Measurements from ENCODE around the gene ZNF473. TPM values are rescaled to one million over a fixed set of nuclear protein-coding genes. Genes with fewer than 3 reads are reported as not detected.
A peak's percentile ranks its signal among the peaks of the same experiment; 100 is the strongest.

ZNF473 gene
- total and polyA plus RNA-seq, 2 donors (not counting 3 experiments of a cell fraction or from before 2014, with no cell fraction given), result 3.8 to 8.7 TPM

GRCh38 chr19:50024719-50025021 is 1.1 kb upstream of the ZNF473 start:
- peak overlapping the region; percentile 64 for H3K4me2 ChIP-seq (ENCODE audit: insufficient read depth, low read length)
- BruUV-seq (replicated peaks), result TSS peak; percentile 78
- TF ChIP-seq EZH2 (IDR thresholded peaks at IDR 0.05; ENCODE audit: borderline replicate concordance, low read depth, low read length, severe bottlenecking) (no peak), POLR2AphosphoS5 (IDR thresholded peaks at IDR 0.05; ENCODE audit: insufficient read depth, low read depth, low read length) (no peak)
- H3K4me1 ChIP-seq (ENCODE audit: control insufficient read depth, extremely low read depth, insufficient read depth, low read length), result peaks cover 7% of the 10 kb centered on the region
- no peaks in the 10 kb centered on the region for H4K20me1 ChIP-seq (replicated peaks; ENCODE audit: control insufficient read depth, extremely low read depth, insufficient read depth, low read length)
- no peak for FAIRE-seq
- H3K9ac ChIP-seq (replicated peaks; ENCODE audit: extremely low read depth, insufficient read depth, low read length), result peak overlapping the region; percentile 83
- no peaks in the 10 kb centered on the region for H3K27me3 ChIP-seq (ENCODE audit: control insufficient read depth in 2 of 2, insufficient read depth in 2 of 2, low read length in 2 of 2)
- H3K9me3 ChIP-seq (replicated peaks; ENCODE audit: control insufficient read depth, insufficient read depth, low read length), result no peaks in the 10 kb centered on the region
- dilution Hi-C loops (cut with MboI; ENCODE audit: extremely low pct_ligation_motif_present, low sequenced_read_pairs), result no loop called here
- peak overlapping the region; percentile 60 to 82 (median 82) for H3K4me3 ChIP-seq (replicated peaks in 1 of 3; ENCODE audit: insufficient read depth in 1 of 3, low read depth in 1 of 3, low read length in 3 of 3)
- no peak for DNase-seq (ENCODE audit: low read depth, low spot score)
- H3K79me2 ChIP-seq (ENCODE audit: control insufficient read depth, insufficient read depth, low read length), result peaks cover 36% of the 10 kb centered on the region
- intact Hi-C loops (cut with micrococcal nuclease), result loop anchor here (1.0 kb wide), 2 partner anchors 37 to 148 kb away; no protein-coding TSS in a partner anchor
- H3K9me1 ChIP-seq (replicated peaks; ENCODE audit: control insufficient read depth, extremely low read depth, insufficient read depth, low read length), result no peaks in the 10 kb centered on the region
- CTCF ChIA-PET, result interaction anchor here (1.5 kb wide), 1 partner anchor 21 kb away, joined by 4 read pairs; no protein-coding TSS in a partner anchor
- H3K27ac ChIP-seq (ENCODE audit: insufficient read depth, low read depth, low read length), result peak overlapping the region; percentile 65
- no peaks in the 10 kb centered on the region for H3K36me3 ChIP-seq (ENCODE audit: control insufficient read depth in 2 of 2, extremely low read depth in 1 of 2, insufficient read depth in 2 of 2, low read length in 2 of 2)
- H2AFZ ChIP-seq (ENCODE audit: low read depth, low read length), result peak overlapping the region; percentile 84
- POLR2A ChIA-PET, result no interaction called here

GRCh38 chr19:50025022-50025793 is 597 bp upstream of the ZNF473 start, which contains the start of gene VRK3:
Gene VRK3 (minus strand): TSS chr19:50025372. CDS start chr19:50016162, 9,210 bp downstream.
- Histone ChIP-seq H3K4me1 (ENCODE audit: control insufficient read depth, extremely low read depth, insufficient read depth, low read length) (peaks cover 7% of the 10 kb centered on the region), H2AFZ (ENCODE audit: low read depth, low read length) (peak within 1 kb of the TSS; percentile 97), H3K27ac (ENCODE audit: insufficient read depth, low read depth, low read length) (peak within 1 kb of the TSS; percentile 92), H3K9ac (replicated peaks; ENCODE audit: extremely low read depth, insufficient read depth, low read length) (peak within 1 kb of the TSS; percentile 85), H3K9me1 (replicated peaks; ENCODE audit: control insufficient read depth, extremely low read depth, insufficient read depth, low read length) (no peaks in the 10 kb centered on the region), H3K27me3 (ENCODE audit: control insufficient read depth in 2 of 2, insufficient read depth in 2 of 2, low read length in 2 of 2) (no peaks in the 10 kb centered on the region), H3K9me3 (replicated peaks; ENCODE audit: control insufficient read depth, insufficient read depth, low read length) (no peaks in the 10 kb centered on the region), H4K20me1 (replicated peaks; ENCODE audit: control insufficient read depth, extremely low read depth, insufficient read depth, low read length) (no peaks in the 10 kb centered on the region), H3K4me3 (replicated peaks in 1 of 3; ENCODE audit: insufficient read depth in 1 of 3, low read depth in 1 of 3, low read length in 3 of 3) (peak within 1 kb of the TSS; percentile 60 to 82 (median 82)), H3K79me2 (ENCODE audit: control insufficient read depth, insufficient read depth, low read length) (peaks cover 36% of the 10 kb centered on the region), H3K4me2 (ENCODE audit: insufficient read depth, low read length) (peak within 1 kb of the TSS; percentile 64), H3K36me3 (ENCODE audit: control insufficient read depth in 2 of 2, extremely low read depth in 1 of 2, insufficient read depth in 2 of 2, low read length in 2 of 2) (no peaks in the 10 kb centered on the region)
- FAIRE-seq, result peak; percentile 100
- TF ChIP-seq POLR2A (IDR thresholded peaks at IDR 0.05; ENCODE audit: low read depth, low read length) (peak; percentile 88), GATA2 (IDR thresholded peaks at IDR 0.05; ENCODE audit: insufficient read depth, insufficient read length, low read depth, low read length) (no peak), POLR2AphosphoS5 (IDR thresholded peaks at IDR 0.05; ENCODE audit: insufficient read depth, low read depth, low read length) (peak; percentile 78), MAX (IDR thresholded peaks at IDR 0.05; ENCODE audit: insufficient read depth, insufficient read length) (peak; percentile 1), CTCF (IDR thresholded peaks at IDR 0.05; ENCODE audit: extremely low read depth in 1 of 2, insufficient read depth in 1 of 2, low read depth in 1 of 2, low read length in 2 of 2) (peak in 1 of 2 donors; percentile 9), MYC (IDR thresholded peaks at IDR 0.05; ENCODE audit: low read depth, low read length) (no peak), EZH2 (IDR thresholded peaks at IDR 0.05; ENCODE audit: borderline replicate concordance, low read depth, low read length, severe bottlenecking) (no peak)
- dilution Hi-C loops (cut with MboI; ENCODE audit: extremely low pct_ligation_motif_present, low sequenced_read_pairs) (no loop called here), intact Hi-C loops (cut with micrococcal nuclease) (loop anchor here (1.0 kb wide), 2 partner anchors 38 to 149 kb away; no protein-coding TSS in a partner anchor)
- no TSS peak for BruUV-seq (replicated peaks)
- ChIA-PET CTCF (interaction anchor here (1.0 to 1.5 kb wide), 2 partner anchors 21 to 26 kb away, joined by 4 to 5 read pairs; no protein-coding TSS in a partner anchor), POLR2A (no interaction called here)
- DNase-seq (ENCODE audit: low read depth, low spot score), result peak; percentile 100
